TTC549 (cell line): Measurements from ENCODE around the gene PLIN5.

ENCODE experiments used
- FAIRE-seq: peaks from 2 replicates; lab custom pipeline; 2012; peaks lifted over from hg19 to GRCh38; lab: Jason Lieb, UNC

The PLIN5 gene

DNA sequence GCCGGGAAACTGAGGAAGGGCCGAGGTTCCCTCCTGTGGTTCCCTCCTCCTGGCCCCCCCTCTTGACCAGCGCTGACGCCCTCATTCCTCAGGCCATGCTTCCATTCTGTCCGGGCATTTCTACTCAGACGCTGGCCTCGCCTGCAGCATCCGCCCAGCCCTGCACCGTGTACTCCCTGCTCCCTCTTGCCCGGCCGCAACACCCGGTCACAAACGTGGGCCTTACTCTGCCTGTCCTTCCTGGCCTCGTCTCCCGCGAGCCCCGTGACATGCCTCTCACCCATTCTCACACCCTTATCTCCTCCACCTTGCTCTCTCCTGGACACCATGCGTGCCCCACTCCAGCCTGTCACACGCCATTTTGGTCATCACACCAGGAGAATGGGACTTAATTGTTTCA, 51.6 kb downstream of the PLIN5 start:
- no peak for FAIRE-seq

DNA sequence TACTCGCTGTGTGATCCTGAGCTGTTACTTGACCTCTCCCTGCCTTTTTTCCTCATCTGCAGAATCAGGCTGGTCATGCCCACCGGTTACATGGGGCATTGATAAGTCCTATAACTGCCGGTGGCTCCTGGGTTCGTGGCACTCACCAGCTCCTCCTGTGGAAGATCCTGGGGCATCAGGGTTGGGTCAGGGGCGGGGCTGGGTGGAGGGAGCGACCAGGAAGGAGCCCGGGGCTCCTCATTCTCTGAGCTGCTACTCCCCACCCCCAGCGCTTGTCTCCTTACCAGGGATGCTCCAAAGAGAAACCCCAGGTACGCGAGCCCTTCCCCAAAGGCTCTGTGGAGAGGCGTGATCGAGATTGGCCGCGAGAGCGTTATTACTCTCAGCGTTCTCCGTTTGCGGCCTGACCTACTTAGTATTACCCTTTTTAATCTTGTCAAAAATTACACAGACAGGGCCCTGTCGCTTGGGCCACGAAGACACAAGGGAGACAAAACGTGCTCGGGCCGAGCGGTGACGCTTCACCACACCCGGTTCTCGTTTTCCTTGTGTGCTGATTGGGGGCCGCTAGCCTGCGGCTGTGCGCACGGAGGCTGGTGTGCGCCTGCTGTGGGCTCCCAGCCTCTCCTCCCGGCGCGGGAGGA, 52.2 kb downstream of the PLIN5 start:
- no peak for FAIRE-seq

DNA sequence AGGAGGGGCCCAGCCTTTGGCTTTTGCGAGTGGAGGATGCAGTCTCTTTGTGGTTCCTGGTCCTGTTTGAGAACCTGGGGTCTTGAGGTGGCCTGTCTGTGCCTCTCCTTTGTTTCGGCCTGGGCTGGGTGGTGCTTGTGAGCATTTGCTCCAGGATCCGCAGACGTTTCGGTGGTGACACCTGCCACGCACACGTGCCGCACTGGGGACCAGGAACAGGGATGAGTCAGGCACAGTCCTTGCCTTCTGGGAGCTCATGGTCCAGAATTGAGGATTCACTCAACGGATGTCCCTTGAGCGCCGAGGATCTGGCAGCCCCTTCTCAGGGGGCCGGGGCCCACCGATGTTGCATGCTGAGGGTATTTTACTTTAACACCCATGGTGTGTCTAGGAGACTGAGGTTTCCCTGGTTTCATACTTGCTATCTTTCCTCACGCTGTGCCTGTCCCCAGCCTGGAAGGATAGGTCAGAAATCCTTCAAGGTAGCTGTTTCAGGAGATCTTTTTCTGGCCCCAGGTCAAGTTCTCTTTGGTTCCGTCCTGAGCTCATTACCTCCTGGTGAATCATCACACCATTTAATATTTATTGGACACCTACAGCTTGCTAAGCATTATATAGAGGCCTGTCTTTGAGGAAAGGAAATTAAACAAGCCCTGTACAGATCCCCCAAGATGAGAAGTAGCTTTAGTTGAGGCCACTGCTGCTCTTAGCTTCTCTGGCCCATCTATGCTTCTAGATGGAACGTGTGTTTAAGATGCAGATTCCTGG, 57.8 kb downstream of the PLIN5 start:
- no peak for FAIRE-seq

DNA sequence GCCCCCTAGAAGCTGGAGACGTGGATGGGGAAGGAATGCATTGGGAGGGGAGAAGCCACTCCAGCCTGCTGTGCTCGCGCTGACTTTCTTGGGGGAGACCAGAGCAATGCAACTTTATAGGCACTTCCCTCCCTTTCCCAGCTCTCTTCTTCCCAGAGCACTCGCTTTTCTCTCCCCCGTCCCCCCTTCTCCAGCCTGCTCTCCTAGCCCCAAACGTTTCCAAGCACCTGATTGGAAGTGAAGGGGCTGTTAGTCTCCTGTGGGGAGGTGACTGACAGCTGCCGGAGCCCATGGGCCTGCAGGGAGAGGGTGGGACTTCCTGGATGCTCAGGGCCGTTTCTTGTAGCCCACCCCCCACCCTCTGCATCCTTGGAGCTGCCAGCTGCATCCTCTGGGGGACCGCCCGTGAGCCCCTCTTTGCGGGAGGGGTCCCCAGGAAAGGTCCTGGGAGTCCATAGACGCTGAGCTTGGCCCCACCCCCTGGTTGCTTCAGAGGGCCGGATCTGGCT, 60.5 kb downstream of the PLIN5 start:
- no peak for FAIRE-seq

DNA sequence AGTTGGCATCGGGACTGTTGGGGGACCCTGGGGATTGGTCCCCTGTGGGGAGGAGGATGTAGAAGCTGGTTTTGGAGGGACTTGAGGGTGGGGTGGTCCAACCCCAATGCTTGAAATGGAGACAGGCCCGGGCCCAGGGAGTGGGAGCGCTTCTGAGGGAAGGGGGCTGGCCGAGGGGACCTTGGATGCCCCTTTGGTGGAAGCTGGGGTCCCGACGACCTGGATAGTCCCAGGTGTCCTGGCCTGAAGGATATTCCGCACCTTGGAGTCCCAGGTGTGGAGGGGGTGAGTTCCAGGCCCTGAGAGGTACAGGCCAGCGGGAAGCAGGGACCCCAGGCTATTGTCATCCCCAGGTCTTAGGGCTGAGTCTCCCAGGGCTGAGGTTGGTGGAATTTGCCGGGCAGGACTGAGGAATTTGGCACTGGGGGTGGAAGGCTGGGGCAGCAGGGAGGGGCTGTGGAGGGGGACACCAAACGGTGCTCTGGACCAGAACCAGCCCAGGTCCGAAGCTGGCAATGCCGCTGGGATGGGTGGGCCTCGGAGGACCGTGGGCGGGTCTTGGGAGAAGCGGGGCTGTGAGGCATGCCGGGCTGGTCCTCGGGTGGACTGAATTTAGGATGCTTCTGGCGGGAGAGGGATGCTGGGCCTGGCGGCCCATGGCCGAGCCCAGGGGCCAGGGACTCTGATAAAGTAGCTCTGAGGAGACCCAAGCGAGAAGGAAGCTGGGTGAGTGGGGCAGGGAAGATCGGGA, 61.1 kb downstream of the PLIN5 start:
- no peak for FAIRE-seq

DNA sequence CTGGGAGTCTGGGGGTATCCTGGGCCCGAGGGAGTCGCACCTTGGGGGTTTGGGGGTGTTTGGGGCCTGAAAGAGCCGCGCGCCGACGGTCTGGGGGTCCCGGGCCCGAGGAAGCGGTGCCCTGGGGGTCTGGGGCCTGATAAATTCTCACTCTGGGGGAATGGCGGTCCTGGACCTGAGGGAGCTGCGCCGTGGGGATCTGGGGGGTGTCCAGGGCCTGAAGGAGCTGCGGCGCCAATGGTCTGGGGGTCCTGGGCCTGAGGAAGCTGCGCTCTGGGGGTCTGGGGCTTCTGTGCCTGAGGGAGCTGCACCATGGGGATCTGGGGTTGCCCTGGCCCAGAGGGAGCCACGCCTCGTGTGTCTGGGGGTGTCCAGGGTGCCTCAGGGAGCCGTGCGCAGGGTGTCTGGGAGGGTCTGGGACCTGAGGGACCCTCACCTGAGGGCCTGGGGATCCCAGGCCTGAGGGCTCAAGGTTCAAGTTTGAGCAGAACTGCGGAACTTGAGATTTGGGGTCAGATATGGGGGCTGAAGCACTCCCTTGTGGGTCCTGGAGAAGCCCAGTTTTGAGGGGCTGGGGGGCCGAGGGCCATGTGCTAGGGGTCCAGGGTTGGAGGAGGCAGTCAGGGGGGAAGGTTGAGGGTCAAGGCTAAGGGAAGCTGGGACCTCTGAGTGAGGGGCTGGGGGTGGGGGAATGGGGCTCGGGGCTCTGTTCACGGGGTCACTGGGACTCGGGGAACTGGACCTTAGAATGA, 61.8 kb downstream of the PLIN5 start:
- no peak for FAIRE-seq
